NT2/D1 (cell line): ENCODE data around the gene TARS1.

Source experiments
- SUZ12 ChIP-seq: IDR thresholded peaks from 2 replicates; pipeline ENCODE4 v1.6.1; 2011; ENCODE audit not compliant: insufficient read length, insufficient read depth; ENCODE audit errors: extremely low read depth
- YY1 ChIP-seq: IDR thresholded peaks from 2 replicates; pipeline ENCODE4 v1.6.1; 2011; ENCODE audit not compliant: insufficient read length, insufficient read depth
- ZNF274 ChIP-seq: IDR thresholded peaks from 2 replicates; pipeline ENCODE4 v1.6.1; 2011; ENCODE audit warnings: mild to moderate bottlenecking, low read depth, low read length

DNA sequence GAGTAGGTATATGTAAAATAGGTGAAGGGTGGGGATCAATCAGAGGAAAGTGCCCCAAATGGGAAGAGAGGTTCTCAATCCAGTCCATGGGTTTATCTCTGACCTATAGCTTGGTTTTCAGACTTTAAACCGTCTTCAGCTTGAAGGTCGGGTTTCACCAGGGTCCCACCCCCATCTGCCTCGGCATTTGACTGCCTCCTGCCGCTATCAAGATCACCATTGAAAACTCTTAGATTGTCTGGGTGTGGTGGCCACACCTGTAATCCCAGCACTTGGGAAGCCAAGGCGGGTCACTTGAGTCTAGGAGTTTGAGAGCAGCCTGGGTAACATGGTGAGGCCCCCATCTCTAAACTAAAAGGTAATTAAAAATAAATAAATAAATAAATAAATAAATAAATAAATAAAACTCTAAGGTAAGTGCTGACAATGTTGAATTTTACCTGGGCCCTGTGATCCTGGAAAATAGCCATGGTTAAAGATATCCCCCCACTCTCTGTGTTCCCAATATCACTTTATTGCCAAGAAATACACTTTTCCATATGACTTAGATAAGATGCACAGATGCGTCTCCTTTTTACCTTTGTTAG is 48.8 kb downstream of the TARS1 start:
- no peak for TF ChIP-seq ZNF274
- no peak for TF ChIP-seq YY1
- TF ChIP-seq SUZ12 = no peak
